Heart left ventricle (tissue), 16 donors: ENCODE results near the gene ADNP. TPM values are rescaled to one million over a fixed set of nuclear protein-coding genes. Genes with fewer than 3 reads are reported as not detected.
A peak's percentile ranks its signal among the peaks of the same experiment; 100 is the strongest.

Source experiments
- ATAC-seq, 4 donors: fragments of 200-7000 bp; cut with Tn5 transposase; one replicate each; pipeline ENCODE4 v1.9.1; 2020 to 2022; ENCODE audit warnings: moderate library complexity in 4 of 4, mild to moderate bottlenecking in 3 of 4, moderate number of reproducible peaks in 1 of 4
- DNase-seq, 5 donors: peaks; one replicate each; pipeline ENCODE4 v3.0.0-alpha.2; 2020
- H3K27ac ChIP-seq, 12 donors: fragments of 200-600 bp; sonication (generic) in 4 of 12; one replicate each; pipeline versions ENCODE4 v1.5.0 to v1.8.0; 2016 to 2022; ENCODE audit warnings: mild to moderate bottlenecking in 2 of 12
- H3K27me3 ChIP-seq, 9 donors: fragments of 200-600 bp; sonication (generic) in 2 of 9; one replicate each; pipeline versions ENCODE4 v1.5.1 to v1.8.0; 2016 to 2022; ENCODE audit warnings: mild to moderate bottlenecking in 3 of 9
- H3K36me3 ChIP-seq, 9 donors: fragments of 200-600 bp; sonication (generic) in 2 of 9; one replicate each; pipeline versions ENCODE4 v1.5.0 to v1.8.0; 2018 to 2022; ENCODE audit warnings: mild to moderate bottlenecking in 2 of 9
- H3K4me1 ChIP-seq, 12 donors: fragments of 200-600 bp; sonication (generic) in 4 of 12; one replicate each; pipeline versions ENCODE4 v1.5.0 to v1.8.0; 2016 to 2022; ENCODE audit warnings: mild to moderate bottlenecking in 3 of 12
- H3K4me3 ChIP-seq, 12 donors: fragments of 200-600 bp; sonication (generic) in 4 of 12; one replicate each; pipeline versions ENCODE4 v1.5.0 to v1.8.0; 2017 to 2022; ENCODE audit warnings: mild to moderate bottlenecking in 9 of 12, moderate library complexity in 4 of 12
- H3K9me3 ChIP-seq, 12 donors: fragments of 200-600 bp; sonication (generic) in 4 of 12; one replicate each; pipeline versions ENCODE4 v1.5.0 to v1.8.0; 2016 to 2022; ENCODE audit warnings: mild to moderate bottlenecking in 1 of 12
- POLR2A ChIP-seq, 2 donors: fragments of 450-650 bp; IDR thresholded peaks; one replicate each; pipeline ENCODE4 v1.6.1; 2017; ENCODE audit warnings: antibody characterized with exemption in 2 of 2, mild to moderate bottlenecking in 2 of 2, moderate library complexity in 2 of 2
- WGBS, 4 donors: extraction: QIAGEN DNeasy Blood & Tissue Kit in 2 of 4; methylation state at CpG; one replicate each; pipeline versions ENCODE4 v1.1.5 to v1.1.7; 2013 to 2018; 5-methylcytosine and 5-hydroxymethylcytosine counted together
- intact Hi-C, 10 donors: fragments of 100-400 bp; cut with DNase I; formaldehyde crosslinking; loops; one replicate each; pipeline versions ENCODE4 v1.11.1 to v1.14.2; 2022
- polyA plus RNA-seq, 2 donors: library from polyadenylated mRNA; stranded (reverse); fragments of 200-250 nt; gene quantifications; one replicate each; pipeline ENCODE4 v1.2.3, GENCODE V29; 2013
- total RNA-seq, 9 donors: library from RNA; depleted of rRNA in 2 of 9; stranded (reverse); fragments of >200 nt in 2 of 9; fragmentation: NEBNext Ultra II Directional in 3 of 9; extraction: Animal tissue kit (Norgen Biotek cat#: 25700) in 3 of 9; gene quantifications; one replicate each; pipeline versions ENCODE4 v1.1.0 to v1.2.4, GENCODE V29; 2016 to 2023
- TF ChIP-seq, protein P1 (sequence below), 12 donors: fragments of 200-600 bp; sonication (generic) in 4 of 12; IDR thresholded peaks; one replicate each; pipeline versions ENCODE4 v1.5.0 to v1.8.0; 2018 to 2022; ENCODE audit warnings: antibody characterized with exemption in 12 of 12, mild to moderate bottlenecking in 5 of 12
- donor health status: ischemic (EF 13 %, LVEDD 7.1; RV severe dilation, severe dysfunction).
- donor health status: healthy with polysubstance abuse.
- donor health status: DM: no; HTN: yes; CAD: no.
- donor health status: DM: no; HTN: no; CAD: no.
- donor health status: ischemic (EF 25% LVEDD 6.9; RV normal size, moderate dysfunction).
- donor health status: ischemic (EF 25% LVEDD 5.7; RV mildly dilated, moderate dysfunction).
- donor health status: healthy.
- donor health status: DM: yes; HTN: yes; CAD: no.
- donor health status: ischemic (EF 35%, LVEDD 5.7; RV mildly dilated, moderate dysfunction).
- donor health status: nonischemic (EF 11% LVEDD 7.7; RV severe dilation, severe dysfunction).
- donor health status: DM: yes; HTN: yes; CAD: no.
- donor health status: PGD.
- donor health status: ischemic (EF 29% LVEDD 5.4; RV normal size, mild dysfunction).
- donor health status: nonischemic (EF 23%, LVEDD 6.1; RV moderate dilation, normal function).

Gene ADNP
- total and polyA plus RNA-seq, 11 donors, result 18.1 to 50.6 (median 30.5) TPM

DNA sequence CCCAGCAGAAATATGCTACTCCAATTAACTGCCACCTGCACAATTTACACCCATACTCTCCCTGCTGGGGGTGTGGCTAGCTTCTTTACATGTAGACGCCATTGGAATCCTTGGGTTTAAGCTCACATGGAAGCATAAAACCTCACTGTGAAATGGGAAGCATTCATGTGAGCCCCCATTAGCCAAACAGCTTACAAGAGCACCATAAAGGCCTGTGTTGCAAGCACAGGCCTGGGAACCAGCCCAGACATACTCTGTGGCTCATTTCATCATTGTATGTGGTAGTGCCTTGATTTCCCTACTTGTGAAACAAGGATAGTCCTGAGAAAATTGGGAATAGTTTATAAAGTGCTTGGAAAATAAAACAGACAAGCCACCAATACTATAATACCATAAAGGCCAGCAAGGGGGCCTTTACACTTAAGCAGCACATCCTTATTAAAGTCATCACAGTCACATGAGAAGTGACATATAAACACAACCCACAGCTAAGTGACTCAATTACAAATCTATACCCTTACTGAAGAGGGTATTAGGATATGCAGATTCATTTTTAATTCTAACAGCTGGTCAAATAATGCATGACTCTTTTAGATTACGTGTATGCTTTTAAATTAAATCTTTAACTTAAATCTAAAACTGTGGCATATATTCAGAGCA lies 6.8 kb downstream of the ADNP start:
- Histone ChIP-seq H3K27me3 (no peaks in the 10 kb centered on the region), H3K36me3 (peaks cover 0 to 48% (median 9%) of the 10 kb centered on the region in 9 donors), H3K27ac (no peak overlapping the region), H3K4me1 (peaks cover 3 to 81% (median 53%) of the 10 kb centered on the region in 12 donors), H3K4me3 (no peak overlapping the region), H3K9me3 (no peaks in the 10 kb centered on the region)
- TF ChIP-seq POLR2A (IDR thresholded peaks at IDR 0.05), result no peak
- WGBS, 4 donors, result 51 to 64% (median 56%) methylated on average over 2 of the region's 2 CpGs
- ATAC-seq (peak in 1 of 4 donors; percentile 18), DNase-seq (no peak)
- intact Hi-C loops, result loop anchor here in 2 of 10 donors (10.0 kb wide), 2 partner anchors 130 to 300 kb away; partner anchors contain the start of gene BCAS4 (in 1 of the 2)

DNA sequence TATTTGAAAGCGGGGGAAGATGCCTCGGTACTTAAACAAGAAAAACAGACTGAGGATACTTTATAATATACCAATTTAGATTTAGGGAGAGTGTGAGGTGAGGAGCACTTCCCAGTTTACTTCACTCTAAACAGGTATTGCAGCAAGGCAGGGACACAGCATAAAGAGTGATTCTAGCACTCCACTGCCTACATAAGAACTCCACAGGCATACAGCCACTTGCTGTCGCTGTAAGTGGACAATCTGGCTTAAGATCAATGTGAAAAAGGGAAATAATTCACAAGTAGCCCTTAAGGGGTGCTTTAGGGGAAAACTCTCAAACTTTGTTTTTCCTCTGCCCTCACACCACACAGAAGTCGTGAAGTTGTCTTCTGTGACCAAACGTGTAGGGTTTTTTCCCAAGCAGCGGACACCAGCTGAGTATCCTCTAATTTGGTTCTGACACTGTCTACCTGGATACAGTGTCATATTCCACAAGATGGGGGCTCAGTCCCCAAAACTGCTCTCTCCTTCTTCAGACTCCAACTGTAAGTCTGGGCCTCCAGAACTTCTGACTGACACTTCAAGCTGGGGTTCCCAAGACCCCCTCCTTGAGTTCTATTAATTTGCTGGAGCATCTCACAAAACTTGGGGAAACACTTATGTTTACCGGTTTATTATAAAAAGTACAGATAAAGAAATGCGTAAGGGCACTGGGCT lies 9.3 kb downstream of the ADNP start:
- no peak overlapping the region for H3K4me3 ChIP-seq
- no peaks in the 10 kb centered on the region for H3K27me3 ChIP-seq
- 76 to 79% (median 77%) methylated on average over 8 of the region's 8 CpGs for WGBS, 4 donors
- H3K4me1 ChIP-seq, result peaks cover 5 to 81% (median 61%) of the 10 kb centered on the region in 12 donors
- peaks cover 0 to 29% (median 0%) of the 10 kb centered on the region in 9 donors for H3K36me3 ChIP-seq
- intact Hi-C loops, result loop anchor here in 2 of 10 donors (10.0 kb wide), 2 partner anchors 127 to 297 kb away; partner anchors contain the start of gene BCAS4 (in 1 of the 2)
- DNase-seq (no peak), ATAC-seq (no peak)
- H3K27ac ChIP-seq, result no peak overlapping the region
- no peaks in the 10 kb centered on the region for H3K9me3 ChIP-seq
- TF ChIP-seq, protein P1, sequence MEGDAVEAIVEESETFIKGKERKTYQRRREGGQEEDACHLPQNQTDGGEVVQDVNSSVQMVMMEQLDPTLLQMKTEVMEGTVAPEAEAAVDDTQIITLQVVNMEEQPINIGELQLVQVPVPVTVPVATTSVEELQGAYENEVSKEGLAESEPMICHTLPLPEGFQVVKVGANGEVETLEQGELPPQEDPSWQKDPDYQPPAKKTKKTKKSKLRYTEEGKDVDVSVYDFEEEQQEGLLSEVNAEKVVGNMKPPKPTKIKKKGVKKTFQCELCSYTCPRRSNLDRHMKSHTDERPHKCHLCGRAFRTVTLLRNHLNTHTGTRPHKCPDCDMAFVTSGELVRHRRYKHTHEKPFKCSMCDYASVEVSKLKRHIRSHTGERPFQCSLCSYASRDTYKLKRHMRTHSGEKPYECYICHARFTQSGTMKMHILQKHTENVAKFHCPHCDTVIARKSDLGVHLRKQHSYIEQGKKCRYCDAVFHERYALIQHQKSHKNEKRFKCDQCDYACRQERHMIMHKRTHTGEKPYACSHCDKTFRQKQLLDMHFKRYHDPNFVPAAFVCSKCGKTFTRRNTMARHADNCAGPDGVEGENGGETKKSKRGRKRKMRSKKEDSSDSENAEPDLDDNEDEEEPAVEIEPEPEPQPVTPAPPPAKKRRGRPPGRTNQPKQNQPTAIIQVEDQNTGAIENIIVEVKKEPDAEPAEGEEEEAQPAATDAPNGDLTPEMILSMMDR (IDR thresholded peaks at IDR 0.05), result no peak
- no peak for TF ChIP-seq POLR2A (IDR thresholded peaks at IDR 0.05)

- intact Hi-C loops, result loop anchor here in 2 of 10 donors (10.0 kb wide), 2 partner anchors 126 to 296 kb away; partner anchors contain the start of gene BCAS4 (in 1 of the 2)
- H3K4me1 ChIP-seq, result peaks cover 9 to 88% (median 67%) of the 10 kb centered on the region in 12 donors
- no peak for TF ChIP-seq POLR2A (IDR thresholded peaks at IDR 0.05)
- TF ChIP-seq, protein P1 (IDR thresholded peaks at IDR 0.05), result no peak
- no peak for DNase-seq
- H3K4me3 ChIP-seq, result no peak overlapping the region
- no peak overlapping the region for H3K27ac ChIP-seq
- H3K27me3 ChIP-seq, result no peaks in the 10 kb centered on the region
- no peaks in the 10 kb centered on the region for H3K9me3 ChIP-seq
- H3K36me3 ChIP-seq, result peaks cover 0 to 27% (median 0%) of the 10 kb centered on the region in 9 donors
- ATAC-seq, result no peak
These were observed 10.2 kb downstream of the ADNP start for GRCh38 chr20:50920997-50921396.

DNA sequence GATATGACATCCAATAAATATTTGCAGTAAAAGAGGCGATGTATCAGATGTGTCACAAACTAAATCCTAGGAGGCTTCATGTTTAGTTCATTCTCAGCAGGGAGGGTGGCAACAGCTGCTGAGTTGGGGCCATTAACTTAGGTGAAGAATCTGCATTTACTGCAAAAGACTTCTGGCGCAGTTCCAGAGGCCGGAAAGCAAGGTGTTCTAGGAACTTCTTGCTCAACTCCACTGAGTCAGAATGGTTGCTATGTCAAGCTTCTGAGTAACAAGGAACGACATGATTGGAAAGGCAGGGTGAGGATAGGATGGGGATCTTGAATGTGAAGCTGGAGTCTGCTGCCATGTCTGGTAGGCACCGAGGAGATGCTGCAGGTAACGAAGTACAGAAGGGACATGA lies 11.7 kb downstream of the ADNP start:
- H3K27me3 ChIP-seq, result no peaks in the 10 kb centered on the region
- no peaks in the 10 kb centered on the region for H3K9me3 ChIP-seq
- intact Hi-C loops, result no loop called here
- DNase-seq, result peak in 1 of 5 donors; percentile 44
- 76 to 83% (median 79%) methylated on average over 6 of the region's 6 CpGs for WGBS, 4 donors
- ATAC-seq, result no peak
- H3K27ac ChIP-seq, result no peak overlapping the region
- TF ChIP-seq, protein P1 (IDR thresholded peaks at IDR 0.05), result no peak
- no peak for TF ChIP-seq POLR2A (IDR thresholded peaks at IDR 0.05)
- peaks cover 0 to 15% (median 0%) of the 10 kb centered on the region in 9 donors for H3K36me3 ChIP-seq
- peaks cover 13 to 88% (median 71%) of the 10 kb centered on the region in 12 donors for H3K4me1 ChIP-seq
- no peak overlapping the region for H3K4me3 ChIP-seq
